Kidney tubule cell (primary cell): ENCODE results near the gene TTPAL.

Experiments
- DNase-seq: peaks from one replicate; pipeline ENCODE4 v3.0.0-alpha.2; 2018; ENCODE audit warnings: low spot score

The TTPAL gene

GRCh38 chr20:44442298-44443070, 33.2 kb upstream of the TTPAL start:
- no peak for DNase-seq

- DNase-seq, result no peak
These were observed 29.6 kb upstream of the TTPAL start for GRCh38 chr20:44445742-44446710.

GRCh38 chr20:44447827-44448419, 27.8 kb upstream of the TTPAL start:
- no peak for DNase-seq

GRCh38 chr20:44448753-44449546, 26.7 kb upstream of the TTPAL start:
- DNase-seq, result no peak

- no peak for DNase-seq
These were observed 25.8 kb upstream of the TTPAL start for GRCh38 chr20:44449864-44450263.

GRCh38 chr20:44450281-44450889, 25.3 kb upstream of the TTPAL start:
- DNase-seq, result no peak

GRCh38 chr20:44450903-44451450, 24.7 kb upstream of the TTPAL start:
- no peak for DNase-seq

- peak; percentile 62 for DNase-seq
These were observed 21.2 kb upstream of the TTPAL start for GRCh38 chr20:44454306-44454963.

- no peak for DNase-seq
These were observed 20.5 kb upstream of the TTPAL start for GRCh38 chr20:44455126-44455525.

- no peak for DNase-seq
These were observed 19.1 kb upstream of the TTPAL start for GRCh38 chr20:44456611-44457010.

- no peak for DNase-seq
These were observed 18.7 kb upstream of the TTPAL start for GRCh38 chr20:44457016-44457415.

- DNase-seq, result no peak
These were observed 16.4 kb upstream of the TTPAL start for GRCh38 chr20:44459271-44459670.

- DNase-seq, result peak; percentile 31
These were observed 14.9 kb upstream of the TTPAL start for GRCh38 chr20:44460795-44461141.

GRCh38 chr20:44461142-44461802, 14.4 kb upstream of the TTPAL start:
- no peak for DNase-seq

GRCh38 chr20:44461803-44462174, 13.9 kb upstream of the TTPAL start:
- no peak for DNase-seq

- no peak for DNase-seq
These were observed 12.2 kb upstream of the TTPAL start for GRCh38 chr20:44463466-44463865.

GRCh38 chr20:44464514-44464913, 11.2 kb upstream of the TTPAL start:
- no peak for DNase-seq

- DNase-seq, result peak; percentile 12
These were observed 10.6 kb upstream of the TTPAL start for GRCh38 chr20:44465001-44465560.

GRCh38 chr20:44467289-44467883, 8.3 kb upstream of the TTPAL start:
- DNase-seq, result no peak
